Mesendoderm (in vitro differentiated cells): Measurements from ENCODE around the gene TLE2.
"Not testable (repeated sequence)": the region's sequence is repeated elsewhere in the genome, so short reads cannot be mapped to it uniquely, and the experiment has no call there.

Experiments
- DNase-seq: peaks from one replicate; pipeline ENCODE4 v3.0.0; 2013
- H2AK5ac ChIP-seq: 2 replicates; pipeline ENCODE4 v1.6.1; 2013; ENCODE audit warnings: low read length, inconsistent platforms
- H2BK120ac ChIP-seq: 2 replicates; pipeline ENCODE4 v1.6.1; 2013; ENCODE audit warnings: low read depth, mild to moderate bottlenecking, low read length, moderate library complexity, mixed read lengths
- H2BK15ac ChIP-seq: replicated peaks from 2 replicates; pipeline ENCODE4 v1.6.1; 2013; ENCODE audit warnings: low read depth, mild to moderate bottlenecking, moderate library complexity
- H2BK5ac ChIP-seq: 2 replicates; pipeline ENCODE4 v1.6.1; 2013; ENCODE audit warnings: low read length, inconsistent platforms
- H3K18ac ChIP-seq: 2 replicates; pipeline ENCODE4 v1.6.1; 2013; ENCODE audit warnings: mild to moderate bottlenecking, low read length, mixed read lengths
- H3K23ac ChIP-seq: one replicate; pipeline ENCODE4 v1.6.1; 2013; ENCODE audit warnings: low read length
- H3K27ac ChIP-seq: 2 replicates; pipeline ENCODE4 v1.5.1; 2013; ENCODE audit warnings: low read depth, mild to moderate bottlenecking, inconsistent platforms, low read length, moderate library complexity
- H3K27me3 ChIP-seq: 2 replicates; pipeline ENCODE4 v1.6.1; 2013; ENCODE audit warnings: low read length, control low read depth, mild to moderate bottlenecking, inconsistent platforms; ENCODE audit not compliant: insufficient read depth, poor library complexity
- H3K36me3 ChIP-seq: 2 replicates; pipeline ENCODE4 v1.6.1; 2013; ENCODE audit warnings: low read length, inconsistent platforms; ENCODE audit not compliant: control insufficient read depth, insufficient read depth
- H3K4ac ChIP-seq: one replicate; pipeline ENCODE4 v1.6.1; 2013; ENCODE audit warnings: low read depth, mild to moderate bottlenecking, low read length, moderate library complexity
- H3K4me1 ChIP-seq: 2 replicates; pipeline ENCODE4 v1.6.1; 2013; ENCODE audit warnings: low read depth, low read length, inconsistent platforms; ENCODE audit not compliant: control insufficient read depth
- H3K4me2 ChIP-seq: 2 replicates; pipeline ENCODE4 v1.6.1; 2013; ENCODE audit warnings: low read length
- H3K4me3 ChIP-seq: 2 replicates; pipeline ENCODE4 v1.5.1; 2013; ENCODE audit warnings: mild to moderate bottlenecking, low read length
- H3K56ac ChIP-seq: one replicate; pipeline ENCODE4 v1.6.1; 2013; ENCODE audit warnings: low read length
- H3K79me1 ChIP-seq: 2 replicates; pipeline ENCODE4 v1.6.1; 2013; ENCODE audit warnings: low read length, inconsistent platforms
- H3K79me2 ChIP-seq: 2 replicates; pipeline ENCODE4 v1.6.1; 2013; ENCODE audit warnings: mild to moderate bottlenecking, low read length; ENCODE audit not compliant: control insufficient read depth, insufficient read depth
- H3K9ac ChIP-seq: 2 replicates; pipeline ENCODE4 v1.6.1; 2013; ENCODE audit warnings: low read length, inconsistent platforms
- H4K5ac ChIP-seq: one replicate; pipeline ENCODE4 v1.6.1; 2013; ENCODE audit warnings: low read length
- H4K8ac ChIP-seq: one replicate; pipeline ENCODE4 v1.6.1; 2013; ENCODE audit warnings: low read depth, mild to moderate bottlenecking, control low read depth, low read length, moderate library complexity
- WGBS: extraction: QIAGEN DNeasy Blood & Tissue Kit; methylation state at CpG from one replicate; pipeline ENCODE4 v1.1.7; 2013; ENCODE audit warnings: low lambda C conversion rate, missing lambda C conversion rate; ENCODE audit not compliant: insufficient coverage; ENCODE audit errors: extremely low coverage; 5-methylcytosine and 5-hydroxymethylcytosine counted together

TLE2 gene

DNA sequence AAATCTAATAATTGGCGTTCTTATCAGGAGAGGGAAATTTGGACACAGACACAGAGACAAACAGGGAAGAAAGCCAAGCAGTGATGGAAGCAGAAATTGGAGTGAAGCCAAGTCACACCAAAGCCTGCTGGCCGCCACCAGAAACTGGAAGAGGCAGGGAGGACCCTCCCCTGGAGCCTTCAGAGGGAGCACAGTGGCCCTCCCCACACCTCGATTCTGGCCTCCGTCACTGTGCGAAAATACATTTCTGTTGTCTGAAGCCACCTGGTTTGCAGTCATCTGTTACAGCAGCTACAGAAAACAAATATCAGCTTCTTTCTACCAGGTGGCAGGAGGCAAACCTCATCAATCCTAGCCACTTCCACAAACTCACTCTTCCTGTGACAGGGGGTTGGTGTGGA is 60.0 kb downstream of the TLE2 start:
- no CpG with 5 or more reads among the region's 5 CpGs for WGBS
- no peak overlapping the region for H3K4me3 ChIP-seq

DNA sequence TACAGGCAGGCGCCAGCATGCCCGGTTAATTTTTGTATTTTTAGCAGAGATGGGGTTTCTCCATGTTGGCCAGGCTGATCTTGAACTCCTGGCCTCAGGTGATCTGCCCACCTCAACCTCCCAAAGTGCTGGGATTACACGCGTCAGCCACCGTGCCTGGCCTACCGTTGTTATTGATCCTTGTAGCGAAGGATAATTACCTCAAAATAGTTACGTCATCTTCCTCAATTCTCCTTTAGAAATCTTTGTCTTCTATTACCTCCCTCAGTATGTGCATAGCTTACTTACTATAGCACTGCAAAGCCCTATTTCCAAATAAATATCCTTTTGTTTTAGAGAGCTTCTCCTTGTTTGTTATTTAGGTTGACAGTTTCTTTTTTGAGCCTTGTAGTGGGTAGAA is 61.1 kb downstream of the TLE2 start:
- Histone ChIP-seq H3K23ac (no peak overlapping the region), H3K9ac (no peak overlapping the region), H3K36me3 (no peaks in the 10 kb centered on the region)

More for the DNA sequence above, 60.0 kb downstream of the TLE2 start:
- H2BK5ac ChIP-seq: no peak overlapping the region
- no peak overlapping the region for H3K9ac ChIP-seq
- H3K4ac ChIP-seq: no peak overlapping the region
- no peak overlapping the region for H3K56ac ChIP-seq
- no peak overlapping the region for H2BK15ac ChIP-seq
- no peaks in the 10 kb centered on the region for H3K27me3 ChIP-seq
- no peaks in the 10 kb centered on the region for H3K4me1 ChIP-seq
- H4K8ac ChIP-seq: no peak overlapping the region
- no peak overlapping the region for H3K4me2 ChIP-seq
- no peak for DNase-seq
- H3K79me1 ChIP-seq: no peaks in the 10 kb centered on the region
- H3K23ac ChIP-seq: no peak overlapping the region
- H3K18ac ChIP-seq: no peak overlapping the region
- H3K79me2 ChIP-seq: no peaks in the 10 kb centered on the region
- no peaks in the 10 kb centered on the region for H3K36me3 ChIP-seq
- H2BK120ac ChIP-seq: no peak overlapping the region
- no peak overlapping the region for H2AK5ac ChIP-seq
- H3K27ac ChIP-seq: no peak overlapping the region
- H4K5ac ChIP-seq: no peak overlapping the region

DNA sequence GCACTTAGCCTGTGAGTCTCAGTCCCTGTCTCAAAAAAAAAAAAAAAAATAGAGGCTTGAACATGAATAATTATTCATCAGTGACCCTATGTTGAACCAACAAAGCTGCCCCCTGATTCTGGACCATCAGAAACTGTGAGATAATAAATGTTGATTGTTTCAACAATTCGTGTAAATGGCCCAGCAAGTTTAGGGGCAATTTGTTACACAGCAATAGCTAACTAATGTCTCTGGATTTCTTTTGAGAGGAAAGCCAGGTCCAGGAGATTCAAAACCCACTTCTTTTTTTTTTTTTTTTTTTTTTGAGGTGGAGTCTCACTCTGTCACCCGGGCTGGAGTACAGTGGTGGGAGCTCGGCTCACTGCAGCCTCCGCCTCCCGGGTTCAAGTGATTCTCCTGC is 64.2 kb downstream of the TLE2 start:
- no peak overlapping the region for H4K5ac ChIP-seq

More for the DNA sequence above, 61.1 kb downstream of the TLE2 start:
- Histone ChIP-seq H3K4me2 (no peak overlapping the region), H2BK5ac (no peak overlapping the region), H3K27ac (no peak overlapping the region), H3K79me2 (no peaks in the 10 kb centered on the region), H3K27me3 (no peaks in the 10 kb centered on the region), H3K4me3 (no peak overlapping the region), H4K8ac (no peak overlapping the region), H3K18ac (no peak overlapping the region), H2AK5ac (no peak overlapping the region), H3K4ac (no peak overlapping the region), H4K5ac (no peak overlapping the region), H3K79me1 (no peaks in the 10 kb centered on the region), H3K4me1 (no peaks in the 10 kb centered on the region), H2BK15ac (no peak overlapping the region), H2BK120ac (no peak overlapping the region), H3K56ac (no peak overlapping the region)
- DNase-seq: no peak
- WGBS: no CpG with 5 or more reads among the region's 8 CpGs

DNA sequence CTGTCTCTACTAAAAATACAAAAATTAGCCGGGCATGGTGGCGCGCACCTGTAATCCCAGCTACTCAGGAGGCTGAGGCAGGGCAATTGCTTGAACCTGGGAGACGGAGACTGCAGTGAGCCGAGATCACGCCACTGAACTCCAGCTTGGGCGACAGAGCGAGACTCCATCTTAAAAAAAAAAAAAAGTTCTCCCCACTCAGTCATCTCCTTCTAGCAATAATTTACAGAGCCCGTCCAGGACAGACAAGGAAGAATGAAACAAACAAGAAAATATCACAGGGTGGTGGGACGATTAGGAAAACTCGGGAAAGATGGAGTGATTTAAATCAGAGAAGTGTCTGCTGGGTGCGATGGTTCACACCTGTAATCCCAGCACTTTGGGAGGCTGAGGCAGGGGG is 65.4 kb downstream of the TLE2 start:
- H3K4me3 ChIP-seq, H3K27me3 ChIP-seq, H3K18ac ChIP-seq, H4K8ac ChIP-seq, H3K4me2 ChIP-seq, H3K36me3 ChIP-seq, H3K56ac ChIP-seq, DNase-seq, H3K79me1 ChIP-seq, H2BK120ac ChIP-seq, H3K4ac ChIP-seq, H2BK5ac ChIP-seq, H3K4me1 ChIP-seq, H2AK5ac ChIP-seq, H3K9ac ChIP-seq, H4K5ac ChIP-seq, H2BK15ac ChIP-seq, H3K79me2 ChIP-seq, H3K27ac ChIP-seq, H3K23ac ChIP-seq: not testable (repeated sequence)
- no CpG with 5 or more reads among the region's 12 CpGs for WGBS

More for the DNA sequence above, 64.2 kb downstream of the TLE2 start:
- no CpG with 5 or more reads among the region's 5 CpGs for WGBS
- no peak overlapping the region for H4K8ac ChIP-seq
- no peaks in the 10 kb centered on the region for H3K4me1 ChIP-seq
- DNase-seq: no peak
- no peak overlapping the region for H2BK15ac ChIP-seq
- no peak overlapping the region for H3K4me2 ChIP-seq
- H3K56ac ChIP-seq: no peak overlapping the region
- no peak overlapping the region for H2BK120ac ChIP-seq
- H3K27me3 ChIP-seq: no peaks in the 10 kb centered on the region
- H2AK5ac ChIP-seq: no peak overlapping the region
- H3K4ac ChIP-seq: no peak overlapping the region
- H3K79me2 ChIP-seq: no peaks in the 10 kb centered on the region
- no peak overlapping the region for H3K27ac ChIP-seq
- no peak overlapping the region for H3K23ac ChIP-seq
- no peak overlapping the region for H3K9ac ChIP-seq
- no peaks in the 10 kb centered on the region for H3K36me3 ChIP-seq
- H3K4me3 ChIP-seq: no peak overlapping the region
- H3K79me1 ChIP-seq: no peaks in the 10 kb centered on the region
- H3K18ac ChIP-seq: no peak overlapping the region
- no peak overlapping the region for H2BK5ac ChIP-seq

DNA sequence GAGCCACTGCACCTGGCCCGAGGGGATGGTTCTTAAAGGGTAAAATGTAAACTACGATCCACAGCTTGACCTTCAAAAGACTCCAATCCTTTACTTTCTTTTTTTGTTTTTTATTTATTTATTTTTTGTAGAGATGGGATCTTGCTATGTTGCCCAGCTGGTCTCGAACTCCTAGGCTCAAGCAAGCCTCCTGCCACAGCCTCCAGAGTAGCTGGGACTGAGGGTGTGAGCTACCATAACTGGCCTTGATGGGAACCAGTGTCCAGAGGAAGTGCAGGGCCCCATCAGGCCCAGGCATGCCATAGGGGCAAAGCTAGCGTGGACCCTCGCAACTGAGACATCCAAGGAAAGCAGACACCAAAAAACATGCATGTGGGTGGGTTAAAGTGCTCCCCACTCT is 66.0 kb downstream of the TLE2 start:
- no peak overlapping the region for H3K4ac ChIP-seq
- no peak overlapping the region for H2BK120ac ChIP-seq
- no peaks in the 10 kb centered on the region for H3K79me1 ChIP-seq
- H4K8ac ChIP-seq: no peak overlapping the region
- H3K56ac ChIP-seq: no peak overlapping the region
- H3K4me3 ChIP-seq: no peak overlapping the region
- no peaks in the 10 kb centered on the region for H3K79me2 ChIP-seq
- H3K23ac ChIP-seq: no peak overlapping the region
- H3K4me2 ChIP-seq: no peak overlapping the region
- DNase-seq: no peak
- no peaks in the 10 kb centered on the region for H3K27me3 ChIP-seq
- H3K4me1 ChIP-seq: no peaks in the 10 kb centered on the region
- no CpG with 5 or more reads among the region's 5 CpGs for WGBS
- H4K5ac ChIP-seq: no peak overlapping the region
- H2BK15ac ChIP-seq: no peak overlapping the region
- no peak overlapping the region for H3K9ac ChIP-seq
- H3K27ac ChIP-seq: no peak overlapping the region
- H2BK5ac ChIP-seq: no peak overlapping the region
- no peak overlapping the region for H3K18ac ChIP-seq
- H3K36me3 ChIP-seq: no peaks in the 10 kb centered on the region
- no peak overlapping the region for H2AK5ac ChIP-seq

DNA sequence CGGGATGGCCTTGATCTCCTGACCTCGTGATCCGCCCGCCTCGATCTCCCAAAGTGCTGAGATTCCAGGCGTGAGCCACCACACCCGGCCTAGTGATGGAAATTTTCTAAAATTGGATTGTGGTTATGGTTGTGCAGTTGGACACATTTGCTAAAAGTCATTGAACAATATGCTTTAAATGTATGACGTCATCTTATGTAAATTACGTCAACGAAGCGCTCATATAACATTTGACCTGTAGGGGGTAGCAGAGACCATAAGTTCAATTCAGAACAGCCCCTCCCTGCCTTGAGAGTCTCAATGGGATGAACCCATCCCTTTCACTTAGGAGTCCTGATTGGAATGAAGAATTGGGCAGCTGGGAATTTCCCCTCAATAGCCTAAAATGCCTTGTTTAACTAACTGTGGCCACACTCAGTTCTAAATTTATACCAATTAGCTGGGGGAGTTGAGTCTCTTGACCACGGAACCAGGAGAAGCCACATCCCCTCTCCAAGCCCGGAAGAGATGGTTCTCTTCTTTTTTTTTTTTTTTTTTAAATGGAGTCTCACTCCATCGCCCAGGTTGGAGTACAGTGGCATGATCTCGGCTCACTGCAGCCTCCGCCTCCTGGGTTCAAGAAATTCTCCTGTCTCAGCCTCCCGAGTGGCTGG is 66.9 kb downstream of the TLE2 start:
- H3K18ac ChIP-seq: no peak overlapping the region
- no peak overlapping the region for H2AK5ac ChIP-seq
- H2BK120ac ChIP-seq: no peak overlapping the region
- no peaks in the 10 kb centered on the region for H3K36me3 ChIP-seq
- no peak overlapping the region for H3K9ac ChIP-seq
- no peaks in the 10 kb centered on the region for H3K79me1 ChIP-seq
- H3K23ac ChIP-seq: no peak overlapping the region
- no peak overlapping the region for H2BK15ac ChIP-seq
- H3K56ac ChIP-seq: no peak overlapping the region
- peak; percentile 86 for DNase-seq
- no peaks in the 10 kb centered on the region for H3K79me2 ChIP-seq
- no peaks in the 10 kb centered on the region for H3K27me3 ChIP-seq
- no peak overlapping the region for H4K5ac ChIP-seq
- no peak overlapping the region for H3K4me3 ChIP-seq
- WGBS: no CpG with 5 or more reads among the region's 17 CpGs
- no peak overlapping the region for H3K4me2 ChIP-seq
- H3K4ac ChIP-seq: no peak overlapping the region
- H3K27ac ChIP-seq: no peak overlapping the region
- no peaks in the 10 kb centered on the region for H3K4me1 ChIP-seq
- no peak overlapping the region for H2BK5ac ChIP-seq
- H4K8ac ChIP-seq: no peak overlapping the region
